ENCODE results near the gene CCDC141.

GRCh38 chr2:178914259-178914849, 135.6 kb downstream of the CCDC141 start:
- TF ChIP-seq ZNF274 (IDR thresholded peaks at IDR 0.05; ENCODE audit: low read depth, low read length) (no peak), YY1 (IDR thresholded peaks at IDR 0.05; ENCODE audit: insufficient read depth, insufficient read length) (no peak), SUZ12 (IDR thresholded peaks at IDR 0.05; ENCODE audit: extremely low read depth, insufficient read depth, insufficient read length) (no peak)

All from NT2/D1 (cell line).